GM10847 (cell line): Measurements from ENCODE around the gene NDUFAF8.

Experiments
- POLR2A ChIP-seq: IDR thresholded peaks from 2 replicates; pipeline ENCODE4 v1.6.1; 2011; ENCODE audit not compliant: insufficient read length; ENCODE audit errors: extremely low read depth

NDUFAF8 gene

GRCh38 chr17:81238815-81239713, at the start of gene NDUFAF8, which contains the start of gene TEPSIN:
Gene NDUFAF8 (plus strand): TSS chr17:81239318. CDS start chr17:81239364, 46 bp downstream.
Gene TEPSIN (minus strand): TSS chr17:81239055. CDS start chr17:81239033, 22 bp downstream.
- peak; percentile 44 for TF ChIP-seq POLR2A

- TF ChIP-seq POLR2A = no peak
Measured at GRCh38 chr17:81189670-81190530, 49.2 kb upstream of the NDUFAF8 start.

GRCh38 chr17:81190591-81190990, 48.5 kb upstream of the NDUFAF8 start:
- TF ChIP-seq POLR2A = no peak

- no peak for TF ChIP-seq POLR2A
Measured at GRCh38 chr17:81191116-81191515, 48.0 kb upstream of the NDUFAF8 start.

GRCh38 chr17:81191646-81192045, 47.5 kb upstream of the NDUFAF8 start:
- no peak for TF ChIP-seq POLR2A

GRCh38 chr17:81192386-81193050, 46.6 kb upstream of the NDUFAF8 start:
- TF ChIP-seq POLR2A = no peak

GRCh38 chr17:81193051-81193410, 46.1 kb upstream of the NDUFAF8 start:
- no peak for TF ChIP-seq POLR2A

GRCh38 chr17:81193470-81194224, 45.5 kb upstream of the NDUFAF8 start:
- TF ChIP-seq POLR2A = no peak

GRCh38 chr17:81194225-81194760, 44.8 kb upstream of the NDUFAF8 start:
- TF ChIP-seq POLR2A = no peak

- no peak for TF ChIP-seq POLR2A
Measured at GRCh38 chr17:81194941-81195901, 43.9 kb upstream of the NDUFAF8 start.

GRCh38 chr17:81195941-81196495, 43.1 kb upstream of the NDUFAF8 start:
- TF ChIP-seq POLR2A = no peak

GRCh38 chr17:81196505-81197408, 42.4 kb upstream of the NDUFAF8 start:
- TF ChIP-seq POLR2A = no peak
